Liver (tissue), 9 donors: Measurements from ENCODE around the gene ANKRD44. TPM values are rescaled to one million over a fixed set of nuclear protein-coding genes. Genes with fewer than 3 reads are reported as not detected.
A peak's percentile ranks its signal among the peaks of the same experiment; 100 is the strongest.

Experiments
- DNase-seq: peaks from one replicate; pipeline ENCODE4 v3.0.0-alpha.2; 2017; ENCODE audit warnings: low spot score
- H3K27ac ChIP-seq, 2 donors: one replicate each; pipeline ENCODE4 v1.7.0; 2013; ENCODE audit warnings: inconsistent platforms in 2 of 2, low read length in 2 of 2, control low read depth in 1 of 2, low read depth in 1 of 2, mild to moderate bottlenecking in 1 of 2
- H3K27me3 ChIP-seq, 4 donors: one replicate each; pipeline versions ENCODE4 v1.6.1 to v1.7.0; 2013; ENCODE audit warnings: low read length in 3 of 4, inconsistent platforms in 1 of 4, mild to moderate bottlenecking in 1 of 4, moderate library complexity in 1 of 4; ENCODE audit not compliant: control insufficient read depth in 4 of 4, insufficient read depth in 4 of 4
- H3K36me3 ChIP-seq, 4 donors: one replicate each; pipeline versions ENCODE4 v1.6.1 to v1.7.0; 2013; ENCODE audit warnings: low read length in 3 of 4, mild to moderate bottlenecking in 3 of 4, low read depth in 1 of 4, moderate library complexity in 1 of 4; ENCODE audit not compliant: control insufficient read depth in 4 of 4, insufficient read depth in 3 of 4
- H3K4me1 ChIP-seq, 4 donors: one replicate each; pipeline versions ENCODE4 v1.6.1 to v1.7.0; 2013; ENCODE audit warnings: low read length in 3 of 4, mild to moderate bottlenecking in 3 of 4, moderate library complexity in 1 of 4; ENCODE audit not compliant: control insufficient read depth in 4 of 4, insufficient read depth in 4 of 4
- H3K4me3 ChIP-seq, 3 donors: one replicate each; pipeline versions ENCODE4 v1.6.1 to v1.7.0; 2013; ENCODE audit warnings: low read length in 3 of 3, control low read depth in 1 of 3, low read depth in 1 of 3, mild to moderate bottlenecking in 1 of 3
- H3K9ac ChIP-seq, 2 donors: one replicate each; pipeline ENCODE4 v1.7.0; 2013; ENCODE audit warnings: low read length in 2 of 2, mild to moderate bottlenecking in 2 of 2, moderate library complexity in 2 of 2, control low read depth in 1 of 2, low read depth in 1 of 2
- H3K9me3 ChIP-seq, 4 donors: one replicate each; pipeline versions ENCODE4 v1.6.1 to v1.7.0; 2013; ENCODE audit warnings: low read length in 3 of 4; ENCODE audit not compliant: control insufficient read depth in 4 of 4
- CTCF ChIP-seq: fragments of 150-350 bp; IDR thresholded peaks from 2 replicates; pipeline ENCODE4 v1.5.1; 2017; ENCODE audit warnings: improper control_type of control experiment, low read depth, low read length; ENCODE audit not compliant: missing input control
- EGR1 ChIP-seq, 2 donors: IDR thresholded peaks; 2 replicates each; pipeline ENCODE4 v1.6.1; 2016 to 2018; ENCODE audit warnings: antibody characterized with exemption in 2 of 2, low read depth in 2 of 2
- FOXA1 ChIP-seq: IDR thresholded peaks from 2 replicates; pipeline ENCODE4 v1.6.1; 2016; ENCODE audit warnings: antibody characterized with exemption
- FOXA2 ChIP-seq: IDR thresholded peaks from 2 replicates; pipeline ENCODE4 v1.6.1; 2016; ENCODE audit warnings: antibody characterized with exemption
- GABPA ChIP-seq, 2 donors: IDR thresholded peaks in 1 of 2; conservative IDR thresholded peaks in 1 of 2; 2 replicates each; pipeline ENCODE4 v1.6.1; 2016; ENCODE audit warnings: antibody characterized with exemption in 2 of 2, mild to moderate bottlenecking in 1 of 2, moderate library complexity in 1 of 2
- HNF4A ChIP-seq, 2 donors: conservative IDR thresholded peaks; 2 replicates each; pipeline ENCODE4 v1.6.1; 2016; ENCODE audit warnings: antibody characterized with exemption in 2 of 2, mild to moderate bottlenecking in 2 of 2
- HNF4G ChIP-seq: IDR thresholded peaks from 2 replicates; pipeline ENCODE4 v1.6.1; 2016; ENCODE audit warnings: antibody characterized with exemption
- JUND ChIP-seq, 2 donors: IDR thresholded peaks; 2 replicates each; pipeline ENCODE4 v1.6.1; 2016; ENCODE audit warnings: antibody characterized with exemption in 2 of 2
- MAX ChIP-seq: IDR thresholded peaks from 2 replicates; pipeline ENCODE4 v1.6.1; 2016; ENCODE audit warnings: antibody characterized with exemption
- NR2F2 ChIP-seq: IDR thresholded peaks from 2 replicates; pipeline ENCODE4 v1.6.1; 2016; ENCODE audit warnings: antibody characterized with exemption
- RAD21 ChIP-seq, 2 donors: IDR thresholded peaks; 2 replicates each; pipeline ENCODE4 v1.6.1; 2016; ENCODE audit warnings: antibody characterized with exemption in 2 of 2, mild to moderate bottlenecking in 2 of 2
- REST ChIP-seq: IDR thresholded peaks from 2 replicates; pipeline ENCODE4 v1.6.1; 2016; ENCODE audit warnings: antibody characterized with exemption, mild to moderate bottlenecking
- SP1 ChIP-seq: IDR thresholded peaks from 2 replicates; pipeline ENCODE4 v1.6.1; 2018; ENCODE audit warnings: antibody characterized with exemption, mild to moderate bottlenecking
- TAF1 ChIP-seq: conservative IDR thresholded peaks from 2 replicates; pipeline ENCODE4 v1.6.1; 2016; ENCODE audit warnings: antibody characterized with exemption, mild to moderate bottlenecking
- YY1 ChIP-seq: IDR thresholded peaks from 2 replicates; pipeline ENCODE4 v1.6.1; 2016; ENCODE audit warnings: antibody characterized with exemption, mild to moderate bottlenecking
- WGBS: extraction: QIAGEN DNeasy Blood & Tissue Kit; methylation state at CpG from one replicate; pipeline ENCODE4 v1.1.7; 2013; 5-methylcytosine and 5-hydroxymethylcytosine counted together
- polyA plus RNA-seq, 2 donors: library from polyadenylated mRNA; stranded (reverse) in 1 of 2; unstranded in 1 of 2; fragments of 200-250 nt in 1 of 2; fragments of >200 nt in 1 of 2; fragmentation: Nextera tagmentation in 1 of 2; extraction: Ambion mirVana in 1 of 2; gene quantifications; one replicate each; pipeline versions ENCODE4 v1.2.1 to v1.2.3, GENCODE V29; 2013 to 2015
- total RNA-seq, 2 donors: library from RNA; depleted of rRNA; stranded (reverse); fragments of >200 nt; gene quantifications; one replicate each; pipeline ENCODE4 v1.2.3, GENCODE V29; 2014
- donor health status: healthy.
- donor health status: healthy.
- donor health status: healthy.
- donor health status: healthy.
- donor health status: healthy.

Gene ANKRD44
- total and polyA plus RNA-seq, 4 donors = 3.8 to 18.2 (median 6.8) TPM

GRCh38 chr2:197239434-197239833 is 71.1 kb downstream of the ANKRD44 start:
- no peak for DNase-seq
- Histone ChIP-seq H3K27ac (peak overlapping the region; percentile 52 to 71), H3K9me3 (no peaks in the 10 kb centered on the region), H3K9ac (no peak overlapping the region), H3K4me1 (peaks cover 0 to 11% (median 7%) of the 10 kb centered on the region in 4 donors), H3K4me3 (no peak overlapping the region), H3K27me3 (no peaks in the 10 kb centered on the region), H3K36me3 (no peaks in the 10 kb centered on the region)
- TF ChIP-seq FOXA1 (no peak), TAF1 (no peak), JUND (IDR thresholded peaks at IDR 0.05) (no peak), EGR1 (IDR thresholded peaks at IDR 0.05; ENCODE audit: low read depth in 2 of 2) (no peak), SP1 (no peak), CTCF (no peak), YY1 (no peak), RAD21 (IDR thresholded peaks at IDR 0.05) (no peak), REST (no peak)
- WGBS = 28% methylated on average over 2 of the region's 2 CpGs

- no peaks in the 10 kb centered on the region for H3K27me3 ChIP-seq
- H3K4me3 ChIP-seq = no peak overlapping the region
- H3K27ac ChIP-seq = no peak overlapping the region
- 77% methylated on average over 2 of the region's 2 CpGs for WGBS
- TF ChIP-seq FOXA1 (no peak), GABPA (IDR thresholded peaks at IDR 0.05 in 1 of 2, conservative IDR thresholded peaks at IDR 0.05 in 1 of 2) (no peak), MAX (no peak), FOXA2 (no peak)
- no peaks in the 10 kb centered on the region for H3K9me3 ChIP-seq
- peaks cover 0 to 11% (median 7%) of the 10 kb centered on the region in 4 donors for H3K4me1 ChIP-seq
- H3K36me3 ChIP-seq = no peaks in the 10 kb centered on the region
- DNase-seq = no peak
- no peak overlapping the region for H3K9ac ChIP-seq
These were observed 72.6 kb downstream of the ANKRD44 start for GRCh38 chr2:197238043-197238365.

GRCh38 chr2:197237291-197238042 is 73.1 kb downstream of the ANKRD44 start:
- peaks cover 0 to 11% (median 7%) of the 10 kb centered on the region in 4 donors for H3K4me1 ChIP-seq
- TF ChIP-seq YY1 (no peak), EGR1 (IDR thresholded peaks at IDR 0.05; ENCODE audit: low read depth in 2 of 2) (no peak), TAF1 (no peak), SP1 (no peak), FOXA1 (no peak), FOXA2 (no peak), HNF4G (no peak), HNF4A (conservative IDR thresholded peaks at IDR 0.05) (no peak), NR2F2 (no peak)

More at GRCh38 chr2:197237291-197238042, 73.1 kb downstream of the ANKRD44 start:
- 89% methylated on average over 8 of the region's 8 CpGs for WGBS
- no peaks in the 10 kb centered on the region for H3K9me3 ChIP-seq
- H3K36me3 ChIP-seq = no peaks in the 10 kb centered on the region
- no peak overlapping the region for H3K4me3 ChIP-seq
- no peaks in the 10 kb centered on the region for H3K27me3 ChIP-seq
- DNase-seq = no peak
- no peak overlapping the region for H3K27ac ChIP-seq
- H3K9ac ChIP-seq = no peak overlapping the region
